Measurements from ENCODE around the gene DNMT3L. TPM values are rescaled to one million over a fixed set of nuclear protein-coding genes. Genes with fewer than 3 reads are reported as not detected.

DNMT3L gene
- total and polyA plus RNA-seq, 2 experiments from 2014 or later, result 0.33 TPM; not detected in 1

- 96% methylated on average over 2 of the region's 2 CpGs for WGBS (ENCODE audit: low lambda C conversion rate, missing lambda C conversion rate)
- no peak for TF ChIP-seq CTCF (IDR thresholded peaks at IDR 0.05; ENCODE audit: poor library complexity)
These were observed 36.6 kb upstream of the DNMT3L start for GRCh38 chr21:44298301-44298700.

GRCh38 chr21:44297525-44298290 is 36.0 kb upstream of the DNMT3L start:
- peaks cover 23% of the 10 kb centered on the region for H3K4me1 ChIP-seq (ENCODE audit: insufficient read depth)
- WGBS (ENCODE audit: low lambda C conversion rate, missing lambda C conversion rate), result 35% methylated on average over 19 of the region's 22 CpGs
- no peak overlapping the region for H3K4me2 ChIP-seq
- no peak overlapping the region for H3K4me3 ChIP-seq
- TF ChIP-seq EZH2 (IDR thresholded peaks at IDR 0.05; ENCODE audit: borderline replicate concordance) (no peak), CTCF (IDR thresholded peaks at IDR 0.05; ENCODE audit: poor library complexity) (peak; percentile 89), EZH2phosphoT487 (IDR thresholded peaks at IDR 0.05; ENCODE audit: low read depth, severe bottlenecking, unreplicated experiment) (no peak)
- DNase-seq (ENCODE audit: low spot score), result peak; percentile 94
- H3K27me3 ChIP-seq, result no peaks in the 10 kb centered on the region
- no peak overlapping the region for H3K27ac ChIP-seq
- peaks cover 6% of the 10 kb centered on the region for H4K20me1 ChIP-seq (ENCODE audit: insufficient read depth, poor library complexity, severe bottlenecking)
- no peaks in the 10 kb centered on the region for H3K36me3 ChIP-seq (replicated peaks; ENCODE audit: insufficient read depth, low read depth)
- H3K79me2 ChIP-seq, result peaks cover 28% of the 10 kb centered on the region
- H3K9me2 ChIP-seq (replicated peaks; ENCODE audit: insufficient read depth), result no peaks in the 10 kb centered on the region
- no peaks in the 10 kb centered on the region for H3K9me3 ChIP-seq (ENCODE audit: low read depth)
- no peak overlapping the region for H2AFZ ChIP-seq

More at GRCh38 chr21:44298301-44298700, 36.6 kb upstream of the DNMT3L start:
- H3K4me1 ChIP-seq (ENCODE audit: insufficient read depth), result peaks cover 26% of the 10 kb centered on the region
- DNase-seq (ENCODE audit: low spot score), result no peak
- H4K20me1 ChIP-seq (ENCODE audit: insufficient read depth, poor library complexity, severe bottlenecking), result peaks cover 8% of the 10 kb centered on the region
- H3K27ac ChIP-seq, result no peak overlapping the region
- no peaks in the 10 kb centered on the region for H3K36me3 ChIP-seq (replicated peaks; ENCODE audit: insufficient read depth, low read depth)
- no peaks in the 10 kb centered on the region for H3K9me2 ChIP-seq (replicated peaks; ENCODE audit: insufficient read depth)
- H3K27me3 ChIP-seq, result no peaks in the 10 kb centered on the region
- no peak overlapping the region for H3K4me3 ChIP-seq
- no peak overlapping the region for H2AFZ ChIP-seq
- H3K9me3 ChIP-seq (ENCODE audit: low read depth), result no peaks in the 10 kb centered on the region
- peaks cover 28% of the 10 kb centered on the region for H3K79me2 ChIP-seq
- H3K4me2 ChIP-seq, result no peak overlapping the region

- Histone ChIP-seq H3K9me3 (ENCODE audit: low read depth) (no peaks in the 10 kb centered on the region), H3K9me2 (replicated peaks; ENCODE audit: insufficient read depth) (no peaks in the 10 kb centered on the region), H3K4me3 (no peak overlapping the region), H3K4me2 (no peak overlapping the region), H3K27ac (no peak overlapping the region), H2AFZ (no peak overlapping the region), H3K36me3 (replicated peaks; ENCODE audit: insufficient read depth, low read depth) (no peaks in the 10 kb centered on the region), H3K27me3 (no peaks in the 10 kb centered on the region), H3K4me1 (ENCODE audit: insufficient read depth) (peaks cover 18% of the 10 kb centered on the region), H3K79me2 (peaks cover 23% of the 10 kb centered on the region), H4K20me1 (ENCODE audit: insufficient read depth, poor library complexity, severe bottlenecking) (peaks cover 5% of the 10 kb centered on the region)
- DNase-seq (ENCODE audit: low spot score), result no peak
- WGBS (ENCODE audit: low lambda C conversion rate, missing lambda C conversion rate), result 89% methylated on average over 12 of the region's 13 CpGs
- TF ChIP-seq CTCF (IDR thresholded peaks at IDR 0.05; ENCODE audit: poor library complexity), result no peak
- TF ChIP-seq EZH2 (IDR thresholded peaks at IDR 0.05; ENCODE audit: borderline replicate concordance), result no peak
- no peak for TF ChIP-seq EZH2phosphoT487 (IDR thresholded peaks at IDR 0.05; ENCODE audit: low read depth, severe bottlenecking, unreplicated experiment)
These were observed 35.2 kb upstream of the DNMT3L start for GRCh38 chr21:44296916-44297315.
